Mesenchymal stem cell (in vitro differentiated cells and primary cell): ENCODE data around the gene MED26.

Experiments used
- DNase-seq: peaks from one replicate; pipeline ENCODE4 v3.0.0-alpha.2; 2013
- H2AFZ ChIP-seq: one replicate; pipeline ENCODE4 v1.6.1; 2013; ENCODE audit warnings: low read depth, mild to moderate bottlenecking, control low read depth, inconsistent platforms, low read length, moderate library complexity
- H2AK5ac ChIP-seq: 2 replicates; pipeline ENCODE4 v1.6.1; 2013; ENCODE audit warnings: low read length, moderate library complexity, mild to moderate bottlenecking, inconsistent platforms; ENCODE audit not compliant: severe bottlenecking
- H2BK120ac ChIP-seq: one replicate; pipeline ENCODE4 v1.6.1; 2013; ENCODE audit warnings: low read depth, mild to moderate bottlenecking, inconsistent platforms, low read length, moderate library complexity
- H2BK12ac ChIP-seq, 2 experiments: one replicate each; pipeline ENCODE4 v1.6.1; 2013; ENCODE audit warnings: inconsistent platforms in 2 of 2, low read length in 2 of 2, mild to moderate bottlenecking in 2 of 2, moderate library complexity in 2 of 2, control low read depth in 1 of 2
- H2BK15ac ChIP-seq: one replicate; pipeline ENCODE4 v1.6.1; 2013; ENCODE audit warnings: mild to moderate bottlenecking, low read depth, inconsistent platforms; ENCODE audit not compliant: poor library complexity, severe bottlenecking
- H2BK5ac ChIP-seq: 2 replicates; pipeline ENCODE4 v1.6.1; 2013; ENCODE audit warnings: low read depth, mild to moderate bottlenecking, low read length, control low read depth, inconsistent platforms; ENCODE audit not compliant: poor library complexity, severe bottlenecking
- H3K14ac ChIP-seq, 2 experiments: one replicate each; pipeline ENCODE4 v1.6.1; 2013; ENCODE audit warnings: inconsistent platforms in 2 of 2, low read length in 2 of 2, control low read depth in 1 of 2, mild to moderate bottlenecking in 1 of 2, moderate library complexity in 1 of 2
- H3K18ac ChIP-seq, 2 experiments: one replicate each; pipeline ENCODE4 v1.6.1; 2013; ENCODE audit warnings: inconsistent platforms in 2 of 2, low read length in 2 of 2, control low read depth in 1 of 2, low read depth in 1 of 2, mild to moderate bottlenecking in 1 of 2
- H3K23ac ChIP-seq, 2 experiments: one replicate each; pipeline ENCODE4 v1.6.1; 2013; ENCODE audit warnings: inconsistent platforms in 2 of 2, low read length in 2 of 2, mild to moderate bottlenecking in 2 of 2, moderate library complexity in 2 of 2, control low read depth in 1 of 2
- H3K27ac ChIP-seq: 2 replicates; pipeline ENCODE4 v1.5.1; 2013; ENCODE audit warnings: mild to moderate bottlenecking, moderate library complexity, low read length, control low read depth, inconsistent platforms; ENCODE audit not compliant: poor library complexity, severe bottlenecking
- H3K27me3 ChIP-seq, 2 experiments: 2 replicates each; pipeline versions ENCODE4 v1.6.1 to v1.7.0; 2013; ENCODE audit warnings: low read length in 2 of 2, mild to moderate bottlenecking in 2 of 2, moderate library complexity in 2 of 2, control low read depth in 1 of 2, inconsistent platforms in 1 of 2; ENCODE audit not compliant: control insufficient read depth in 1 of 2, insufficient read depth in 1 of 2
- H3K36me3 ChIP-seq, 2 experiments: 2 replicates each; pipeline versions ENCODE4 v1.6.1 to v1.7.0; 2013; ENCODE audit warnings: low read length in 2 of 2, control low read depth in 1 of 2, inconsistent platforms in 1 of 2, low read depth in 1 of 2, mild to moderate bottlenecking in 1 of 2; ENCODE audit not compliant: insufficient read depth in 2 of 2, control insufficient read depth in 1 of 2
- H3K4ac ChIP-seq, 2 experiments: one replicate each; pipeline ENCODE4 v1.6.1; 2013; ENCODE audit warnings: inconsistent platforms in 2 of 2, low read length in 2 of 2, mild to moderate bottlenecking in 2 of 2, moderate library complexity in 2 of 2, control low read depth in 1 of 2, low read depth in 1 of 2
- H3K4me1 ChIP-seq: 2 replicates; pipeline ENCODE4 v1.6.1; 2013; ENCODE audit warnings: low read depth, low read length, control low read depth; ENCODE audit not compliant: control insufficient read depth, insufficient read depth
- H3K4me2 ChIP-seq: 2 replicates; pipeline ENCODE4 v1.6.1; 2013; ENCODE audit warnings: low read length, mild to moderate bottlenecking, inconsistent platforms; ENCODE audit not compliant: poor library complexity, severe bottlenecking
- H3K4me3 ChIP-seq, 2 experiments: 2 replicates each; pipeline versions ENCODE4 v1.5.1 to v1.7.0; 2013; ENCODE audit warnings: low read length in 2 of 2, mild to moderate bottlenecking in 2 of 2, control low read depth in 1 of 2, low read depth in 1 of 2; ENCODE audit not compliant: insufficient read depth in 1 of 2
- H3K79me1 ChIP-seq: replicated peaks from 2 replicates; pipeline ENCODE4 v1.6.1; 2013; ENCODE audit warnings: mild to moderate bottlenecking, control low read depth, low read length, inconsistent platforms; ENCODE audit not compliant: poor library complexity, severe bottlenecking
- H3K9ac ChIP-seq: 2 replicates; pipeline ENCODE4 v1.7.0; 2013; ENCODE audit warnings: mild to moderate bottlenecking, low read length, moderate library complexity
- H3K9me3 ChIP-seq: 2 replicates; pipeline ENCODE4 v1.7.0; 2013; ENCODE audit warnings: mild to moderate bottlenecking, low read length; ENCODE audit not compliant: control insufficient read depth
- H4K8ac ChIP-seq: one replicate; pipeline ENCODE4 v1.6.1; 2013; ENCODE audit warnings: inconsistent platforms, mild to moderate bottlenecking, low read length, moderate library complexity
- H4K91ac ChIP-seq: one replicate; pipeline ENCODE4 v1.6.1; 2013; ENCODE audit warnings: mild to moderate bottlenecking, low read length, inconsistent platforms
- WGBS: methylation state at CpG from one replicate; pipeline ENCODE4 v1.1.7; 2013; ENCODE audit warnings: mixed read lengths; 5-methylcytosine and 5-hydroxymethylcytosine counted together

Gene MED26

GRCh38 chr19:16542910-16543472 lies 85.0 kb downstream of the MED26 start:
- H2BK15ac ChIP-seq, result peak overlapping the region; percentile 40
- H3K9me3 ChIP-seq, result no peaks in the 10 kb centered on the region
- no peak overlapping the region for H2BK12ac ChIP-seq
- peak overlapping the region; percentile 45 for H3K27ac ChIP-seq
- peaks cover 5% of the 10 kb centered on the region for H3K79me1 ChIP-seq
- peak overlapping the region; percentile 93 to 99 for H3K4me3 ChIP-seq
- peak overlapping the region; percentile 82 for H3K4me2 ChIP-seq
- peaks cover 15 to 32% of the 10 kb centered on the region in 2 experiments for H3K36me3 ChIP-seq
- peak overlapping the region; percentile 54 for H2BK5ac ChIP-seq
- DNase-seq, result peak; percentile 29
- peak overlapping the region; percentile 69 to 73 for H3K18ac ChIP-seq
- peak overlapping the region; percentile 72 for H2AFZ ChIP-seq
- 6% methylated on average over 14 of the region's 15 CpGs for WGBS
- no peak overlapping the region for H2BK120ac ChIP-seq
- peak overlapping the region; percentile 35 for H2AK5ac ChIP-seq
- H3K9ac ChIP-seq, result peak overlapping the region; percentile 99
- H3K14ac ChIP-seq, result no peak overlapping the region
- H4K91ac ChIP-seq, result peak overlapping the region; percentile 68
- peak overlapping the region in 1 of 2 experiments; percentile 96 for H3K23ac ChIP-seq
- H4K8ac ChIP-seq, result peak overlapping the region; percentile 71
- peak overlapping the region; percentile 88 to 96 for H3K4ac ChIP-seq
- no peaks in the 10 kb centered on the region for H3K27me3 ChIP-seq
- peaks cover 9% of the 10 kb centered on the region for H3K4me1 ChIP-seq

- Histone ChIP-seq H3K9ac (peak within 1 kb of the TSS; percentile 99), H2AFZ (peak within 1 kb of the TSS; percentile 72), H3K4me2 (peak within 1 kb of the TSS; percentile 82), H3K4me3 (peak within 1 kb of the TSS; percentile 93 to 99), H3K18ac (peak within 1 kb of the TSS; percentile 72 to 73), H2BK5ac (peak within 1 kb of the TSS; percentile 89), H3K23ac (peak within 1 kb of the TSS in 1 of 2 experiments; percentile 96), H3K14ac (peak within 1 kb of the TSS in 1 of 2 experiments; percentile 39), H3K36me3 (peaks cover 22 to 39% of the 10 kb centered on the region in 2 experiments), H3K9me3 (no peaks in the 10 kb centered on the region), H2BK15ac (peak within 1 kb of the TSS; percentile 80), H3K4me1 (peaks cover 9% of the 10 kb centered on the region), H4K8ac (peak within 1 kb of the TSS; percentile 84), H3K27ac (peak within 1 kb of the TSS; percentile 79), H2BK120ac (peak within 1 kb of the TSS; percentile 4), H3K27me3 (no peaks in the 10 kb centered on the region), H3K79me1 (peaks cover 5% of the 10 kb centered on the region), H4K91ac (peak within 1 kb of the TSS; percentile 68), H2BK12ac (no peak within 1 kb of the TSS), H2AK5ac (peak within 1 kb of the TSS; percentile 35), H3K4ac (peak within 1 kb of the TSS; percentile 88 to 96)
- under 1% methylated on average over 97 of the region's 108 CpGs for WGBS
- DNase-seq, result peak; percentile 94
These were observed 85.7 kb downstream of the MED26 start, which contains the start of gene CHERP for GRCh38 chr19:16542045-16542909. CHERP (minus strand) TSS chr19:16542437; CDS start chr19:16542378, 59 bp downstream.

- 3% methylated on average over 29 of the region's 29 CpGs for WGBS
- H2AFZ ChIP-seq, result no peak overlapping the region
- H3K79me1 ChIP-seq, result peaks cover 5% of the 10 kb centered on the region
These were observed 86.4 kb downstream of the MED26 start for GRCh38 chr19:16541526-16542044.

More at GRCh38 chr19:16541526-16542044, 86.4 kb downstream of the MED26 start:
- no peak overlapping the region for H2BK12ac ChIP-seq
- peak overlapping the region; percentile 55 for H3K27ac ChIP-seq
- peak overlapping the region; percentile 4 for H2BK120ac ChIP-seq
- no peak overlapping the region for H2BK15ac ChIP-seq
- no peaks in the 10 kb centered on the region for H3K27me3 ChIP-seq
- H3K36me3 ChIP-seq, result peaks cover 28 to 46% of the 10 kb centered on the region in 2 experiments
- peak overlapping the region in 1 of 2 experiments; percentile 39 for H3K14ac ChIP-seq
- H3K23ac ChIP-seq, result peak overlapping the region in 1 of 2 experiments; percentile 40
- H3K4me3 ChIP-seq, result peak overlapping the region; percentile 84 to 99
- no peaks in the 10 kb centered on the region for H3K9me3 ChIP-seq
- no peak for DNase-seq
- H4K8ac ChIP-seq, result no peak overlapping the region
- H3K4ac ChIP-seq, result peak overlapping the region in 1 of 2 experiments; percentile 11
- no peak overlapping the region for H2AK5ac ChIP-seq
- H3K18ac ChIP-seq, result peak overlapping the region; percentile 72 to 73
- no peak overlapping the region for H4K91ac ChIP-seq
- H3K4me1 ChIP-seq, result peaks cover 9% of the 10 kb centered on the region
- H2BK5ac ChIP-seq, result no peak overlapping the region
- H3K4me2 ChIP-seq, result peak overlapping the region; percentile 78
- H3K9ac ChIP-seq, result peak overlapping the region; percentile 99
